Retinal pigment epithelial cell (primary cell): ENCODE results near the gene CSK.

ENCODE experiments used
- DNase-seq: peaks from one replicate; pipeline ENCODE4 v3.0.0-alpha.2; 2010; ENCODE audit warnings: low read depth
- H3K4me3 ChIP-seq: 2 replicates; pipeline ENCODE4 v1.5.1; 2011; ENCODE audit warnings: mild to moderate bottlenecking, low read length, control low read depth, moderate library complexity
- CTCF ChIP-seq: conservative IDR thresholded peaks from 2 replicates; pipeline ENCODE4 v1.5.1; 2011; ENCODE audit warnings: low read depth, low read length, control low read depth, inconsistent platforms

Gene CSK

GRCh38 chr15:74788042-74788682 lies 6.3 kb downstream of the CSK start:
- DNase-seq: no peak
- H3K4me3 ChIP-seq: no peak overlapping the region
- TF ChIP-seq CTCF: no peak

GRCh38 chr15:74788683-74789151 lies 6.8 kb downstream of the CSK start:
- no peak overlapping the region for H3K4me3 ChIP-seq
- no peak for TF ChIP-seq CTCF
- no peak for DNase-seq

GRCh38 chr15:74789171-74789631 lies 7.3 kb downstream of the CSK start:
- DNase-seq: no peak
- no peak for TF ChIP-seq CTCF
- no peak overlapping the region for H3K4me3 ChIP-seq

- TF ChIP-seq CTCF: no peak
- DNase-seq: no peak
- H3K4me3 ChIP-seq: no peak overlapping the region
Measured at GRCh38 chr15:74789741-74790079, 7.8 kb downstream of the CSK start.

- no peak for TF ChIP-seq CTCF
- no peak overlapping the region for H3K4me3 ChIP-seq
- peak; percentile 51 for DNase-seq
Measured at GRCh38 chr15:74790080-74790916, 8.4 kb downstream of the CSK start.

- TF ChIP-seq CTCF: no peak
- no peak overlapping the region for H3K4me3 ChIP-seq
- DNase-seq: no peak
Measured at GRCh38 chr15:74791007-74791406, 9.1 kb downstream of the CSK start.

- DNase-seq: no peak
- no peak for TF ChIP-seq CTCF
- no peak overlapping the region for H3K4me3 ChIP-seq
Measured at GRCh38 chr15:74791667-74792066, 9.8 kb downstream of the CSK start.
